Hindlimb muscle (tissue), 1 donor: ENCODE results near the gene RNF180. TPM values are rescaled to one million over a fixed set of nuclear protein-coding genes. Genes with fewer than 3 reads are reported as not detected.
"Not testable (repeated sequence)": the region's sequence is repeated elsewhere in the genome, so short reads cannot be mapped to it uniquely, and the experiment has no call there.

Source experiments
- DNase-seq: peaks from one replicate; pipeline ENCODE4 v3.0.0-alpha.2; 2013
- polyA plus RNA-seq: library from polyadenylated mRNA; unstranded; fragments of 120-200 nt; gene quantifications from one replicate; pipeline ENCODE4 v1.2.1, GENCODE V29; 2013; ENCODE audit not compliant: insufficient read length

Gene RNF180
- polyA plus RNA-seq, 1 donor, result 1.2 TPM

GRCh38 chr5:64285188-64286130 is 119.8 kb downstream of the RNF180 start:
- no peak for DNase-seq

GRCh38 chr5:64286381-64286780 is 120.7 kb downstream of the RNF180 start:
- no peak for DNase-seq

- not testable (repeated sequence) for DNase-seq
Observed at GRCh38 chr5:64288496-64288895, 122.9 kb downstream of the RNF180 start.

- no peak for DNase-seq
Observed at GRCh38 chr5:64292611-64293215, 127.1 kb downstream of the RNF180 start.

- DNase-seq, result no peak
Observed at GRCh38 chr5:64295101-64295500, 129.5 kb downstream of the RNF180 start.

- DNase-seq, result no peak
Observed at GRCh38 chr5:64298586-64298985, 132.9 kb downstream of the RNF180 start.

- DNase-seq, result no peak
Observed at GRCh38 chr5:64299805-64300204, 134.2 kb downstream of the RNF180 start.

GRCh38 chr5:64301566-64301965 is 135.9 kb downstream of the RNF180 start:
- DNase-seq, result no peak

GRCh38 chr5:64308135-64308534 is 142.5 kb downstream of the RNF180 start:
- no peak for DNase-seq

GRCh38 chr5:64312491-64312890 is 146.8 kb downstream of the RNF180 start:
- no peak for DNase-seq

GRCh38 chr5:64315778-64316177 is 150.1 kb downstream of the RNF180 start:
- no peak for DNase-seq

- DNase-seq, result no peak
Observed at GRCh38 chr5:64318175-64318574, 152.5 kb downstream of the RNF180 start.

GRCh38 chr5:64323591-64323990 is 157.9 kb downstream of the RNF180 start:
- DNase-seq, result no peak

GRCh38 chr5:64330728-64331231 is 165.1 kb downstream of the RNF180 start:
- DNase-seq, result peak; percentile 39

GRCh38 chr5:64331597-64332277 is 166.1 kb downstream of the RNF180 start:
- DNase-seq, result peak; percentile 15

- no peak for DNase-seq
Observed at GRCh38 chr5:64333886-64334285, 168.2 kb downstream of the RNF180 start.

- no peak for DNase-seq
Observed at GRCh38 chr5:64339769-64340168, 174.1 kb downstream of the RNF180 start.

- no peak for DNase-seq
Observed at GRCh38 chr5:64340293-64340692, 174.7 kb downstream of the RNF180 start.

GRCh38 chr5:64341340-64341739 is 175.7 kb downstream of the RNF180 start:
- no peak for DNase-seq

- DNase-seq, result no peak
Observed at GRCh38 chr5:64344501-64344900, 178.9 kb downstream of the RNF180 start.

GRCh38 chr5:64347309-64347708 is 181.7 kb downstream of the RNF180 start:
- DNase-seq, result no peak

GRCh38 chr5:64364426-64364825 is 198.8 kb downstream of the RNF180 start:
- no peak for DNase-seq

GRCh38 chr5:64384765-64385164 is 219.1 kb downstream of the RNF180 start:
- DNase-seq, result no peak
